LNCaP clone FGC (cell line): ENCODE data around the gene WNT9B.
"Not testable (repeated sequence)": the region's sequence is repeated elsewhere in the genome, so short reads cannot be mapped to it uniquely, and the experiment has no call there.

Experiments
- DNase-seq: peaks from one replicate; pipeline ENCODE4 v3.0.0-alpha.2; 2011; ENCODE audit warnings: low read depth
- H3K4me3 ChIP-seq: 2 replicates; pipeline ENCODE4 v1.5.1; 2011; ENCODE audit warnings: mild to moderate bottlenecking, low read depth, low read length, control low read depth
- CTCF ChIP-seq: IDR thresholded peaks from 2 replicates; pipeline ENCODE4 v1.5.1; 2012; ENCODE audit warnings: mild to moderate bottlenecking; ENCODE audit not compliant: control insufficient read depth, insufficient read depth; ENCODE audit errors: extremely low read depth

The WNT9B gene

GRCh38 chr17:46839211-46839610, 12.2 kb upstream of the WNT9B start:
- DNase-seq: no peak
- no peak for TF ChIP-seq CTCF
- no peak overlapping the region for H3K4me3 ChIP-seq

- DNase-seq, H3K4me3 ChIP-seq: not testable (repeated sequence)
Measured at GRCh38 chr17:46840596-46840995, 10.8 kb upstream of the WNT9B start.

GRCh38 chr17:46841561-46842379, 9.6 kb upstream of the WNT9B start:
- TF ChIP-seq CTCF: peak; percentile 79
- DNase-seq: no peak
- H3K4me3 ChIP-seq: no peak overlapping the region

GRCh38 chr17:46842835-46843234, 8.5 kb upstream of the WNT9B start:
- H3K4me3 ChIP-seq: no peak overlapping the region
- no peak for DNase-seq
- peak; percentile 36; the same call in 1 of the 2 replicates for TF ChIP-seq CTCF

- H3K4me3 ChIP-seq: no peak overlapping the region
- no peak for TF ChIP-seq CTCF
- no peak for DNase-seq
Measured at GRCh38 chr17:46847204-46848191, 3.9 kb upstream of the WNT9B start.

GRCh38 chr17:46848534-46848933, 2.8 kb upstream of the WNT9B start:
- no peak for DNase-seq
- H3K4me3 ChIP-seq: no peak overlapping the region
- TF ChIP-seq CTCF: no peak

GRCh38 chr17:46850688-46851028, 725 bp upstream of the WNT9B start:
- no peak overlapping the region for H3K4me3 ChIP-seq
- TF ChIP-seq CTCF: no peak

More at GRCh38 chr17:46850688-46851028, 725 bp upstream of the WNT9B start:
- DNase-seq: no peak
